Kidney (tissue), 14 donors: ENCODE measurements around the gene YJU2. TPM values are rescaled to one million over a fixed set of nuclear protein-coding genes. Genes with fewer than 3 reads are reported as not detected.
"Not testable (repeated sequence)": the region's sequence is repeated elsewhere in the genome, so short reads cannot be mapped to it uniquely, and the experiment has no call there.

Source experiments
- DNase-seq, 5 donors: peaks; one replicate each; pipeline ENCODE4 v3.0.0-alpha.2; 2013 to 2020
- FAIRE-seq: peaks from 2 replicates; lab custom pipeline; 2012; peaks lifted over from hg19 to GRCh38; lab: Jason Lieb, UNC
- H3K27ac ChIP-seq, 2 donors: one replicate each; pipeline ENCODE4 v1.7.0; 2013; ENCODE audit warnings: low read depth in 2 of 2, low read length in 2 of 2, inconsistent platforms in 1 of 2
- H3K27me3 ChIP-seq: one replicate; pipeline ENCODE4 v1.7.1; 2013; ENCODE audit warnings: low read length, inconsistent platforms; ENCODE audit not compliant: control insufficient read depth, insufficient read depth
- H3K36me3 ChIP-seq, 3 donors: one replicate each; pipeline versions ENCODE4 v1.7.0 to v1.7.1; 2013; ENCODE audit warnings: low read length in 3 of 3, control low read depth in 1 of 3, inconsistent platforms in 1 of 3; ENCODE audit not compliant: insufficient read depth in 3 of 3, control insufficient read depth in 2 of 3
- H3K4me1 ChIP-seq, 3 donors: one replicate each; pipeline versions ENCODE4 v1.7.0 to v1.7.1; 2013; ENCODE audit warnings: low read length in 3 of 3, inconsistent platforms in 1 of 3, low read depth in 1 of 3; ENCODE audit not compliant: control insufficient read depth in 2 of 3, insufficient read depth in 2 of 3
- H3K4me3 ChIP-seq, 3 donors: one replicate each; pipeline versions ENCODE4 v1.7.0 to v1.8.1; 2013; ENCODE audit warnings: low read length in 3 of 3, control low read depth in 1 of 3, inconsistent platforms in 1 of 3
- H3K9ac ChIP-seq, 3 donors: one replicate each; pipeline versions ENCODE4 v1.7.0 to v1.7.1; 2013; ENCODE audit warnings: low read length in 3 of 3, control low read depth in 1 of 3, inconsistent platforms in 1 of 3
- H3K9me3 ChIP-seq, 3 donors: one replicate each; pipeline versions ENCODE4 v1.7.0 to v1.7.1; 2013; ENCODE audit warnings: low read length in 3 of 3, control low read depth in 1 of 3, inconsistent platforms in 1 of 3; ENCODE audit not compliant: control insufficient read depth in 2 of 3, insufficient read depth in 1 of 3
- intact Hi-C: fragments of 100-400 bp; cut with DNase I; formaldehyde crosslinking; loops from one replicate; pipeline ENCODE4 v1.11.1; 2022
- polyA plus RNA-seq: library from polyadenylated mRNA; stranded (reverse); fragments of 350-450 nt; fragmentation: Illumina TruSeq; extraction: RNeasy Lipid Tissue Mini Kit (QIAGEN cat#74804); gene quantifications from one replicate; pipeline ENCODE4 v1.2.3, GENCODE V29; 2014; ENCODE audit warnings: low read depth, low replicate concordance; ENCODE audit not compliant: insufficient read depth
- total RNA-seq: library from RNA; stranded (reverse); fragmentation: NEBNext Ultra II Directional; extraction: Animal tissue kit (Norgen Biotek cat#: 25700); gene quantifications from one replicate; pipeline ENCODE4 v1.2.1, GENCODE V29; 2021
- TF ChIP-seq, protein P1 (sequence below): IDR thresholded peaks from 3 replicates; pipeline ENCODE4 v1.5.1; 2012; ENCODE audit warnings: mild to moderate bottlenecking, moderate library complexity, borderline replicate concordance; ENCODE audit not compliant: insufficient read depth; ENCODE audit errors: extremely low read depth
- donor health status: control.
- donor health status: control.
- donor health status: control.
- donor health status: control.
- donor health status: control.
- donor health status: DM: yes; HTN: yes; CAD: no.
- donor health status: Normal renal cell carcinoma (clear cell type).

YJU2 gene
- total and polyA plus RNA-seq, 2 donors from 2014 or later, result 22.5 to 26.0 TPM

DNA sequence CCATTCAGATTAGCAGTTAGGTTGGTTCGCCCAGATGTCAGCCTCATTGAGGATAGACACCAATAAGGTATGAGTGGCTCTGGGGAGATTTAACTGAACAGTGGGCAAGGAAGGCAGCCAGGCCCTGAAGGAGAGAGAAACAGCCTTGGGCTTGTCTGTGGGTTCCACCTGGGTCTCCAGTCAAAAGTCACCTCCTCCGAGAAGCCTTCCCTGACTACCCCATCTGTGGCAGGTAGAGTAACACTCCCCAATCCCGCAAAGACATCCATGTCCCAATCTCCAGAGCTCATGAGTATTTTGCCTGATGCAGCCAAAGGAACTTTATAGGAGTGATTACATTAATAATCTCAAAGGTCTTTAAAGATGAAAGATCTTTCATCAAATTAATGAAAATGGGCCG, 8.0 kb upstream of the YJU2 start:
- TF ChIP-seq, protein P1, sequence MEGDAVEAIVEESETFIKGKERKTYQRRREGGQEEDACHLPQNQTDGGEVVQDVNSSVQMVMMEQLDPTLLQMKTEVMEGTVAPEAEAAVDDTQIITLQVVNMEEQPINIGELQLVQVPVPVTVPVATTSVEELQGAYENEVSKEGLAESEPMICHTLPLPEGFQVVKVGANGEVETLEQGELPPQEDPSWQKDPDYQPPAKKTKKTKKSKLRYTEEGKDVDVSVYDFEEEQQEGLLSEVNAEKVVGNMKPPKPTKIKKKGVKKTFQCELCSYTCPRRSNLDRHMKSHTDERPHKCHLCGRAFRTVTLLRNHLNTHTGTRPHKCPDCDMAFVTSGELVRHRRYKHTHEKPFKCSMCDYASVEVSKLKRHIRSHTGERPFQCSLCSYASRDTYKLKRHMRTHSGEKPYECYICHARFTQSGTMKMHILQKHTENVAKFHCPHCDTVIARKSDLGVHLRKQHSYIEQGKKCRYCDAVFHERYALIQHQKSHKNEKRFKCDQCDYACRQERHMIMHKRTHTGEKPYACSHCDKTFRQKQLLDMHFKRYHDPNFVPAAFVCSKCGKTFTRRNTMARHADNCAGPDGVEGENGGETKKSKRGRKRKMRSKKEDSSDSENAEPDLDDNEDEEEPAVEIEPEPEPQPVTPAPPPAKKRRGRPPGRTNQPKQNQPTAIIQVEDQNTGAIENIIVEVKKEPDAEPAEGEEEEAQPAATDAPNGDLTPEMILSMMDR, result no peak
- intact Hi-C loops, result no loop called here
- FAIRE-seq, result no peak

DNA sequence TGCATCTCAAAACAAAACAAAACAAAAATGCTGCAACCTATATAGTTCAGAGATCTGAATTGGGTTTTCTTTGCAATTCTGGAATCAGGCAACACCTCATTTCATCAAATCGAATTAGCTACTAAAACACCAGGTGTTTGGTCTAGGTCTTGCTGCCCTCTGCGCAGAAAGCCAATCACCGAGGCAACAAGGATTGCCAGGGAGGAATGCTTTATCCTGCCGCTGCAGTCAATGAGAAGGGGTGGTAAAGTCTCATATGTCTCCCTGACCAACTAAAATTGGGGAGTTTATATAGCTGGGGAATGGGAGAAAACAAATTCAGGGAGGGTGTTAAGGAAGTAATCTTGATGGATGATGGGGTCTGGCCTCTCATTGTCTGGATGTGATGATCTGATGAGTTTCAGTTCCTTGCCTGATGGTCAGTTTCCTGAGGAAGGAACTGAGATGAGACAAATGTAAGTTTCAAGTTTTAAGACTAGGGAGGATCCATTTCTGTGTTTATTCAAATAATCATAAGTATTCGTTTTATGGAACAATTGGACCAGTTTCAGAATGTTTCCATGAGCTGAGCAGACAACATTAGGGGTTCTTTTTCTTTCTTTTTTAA, 5.0 kb upstream of the YJU2 start:
- no peaks in the 10 kb centered on the region for H3K27me3 ChIP-seq
- H3K9me3 ChIP-seq, result no peaks in the 10 kb centered on the region
- H3K4me1 ChIP-seq, result peaks cover 0 to 4% (median 3%) of the 10 kb centered on the region in 3 donors
- H3K36me3 ChIP-seq, result no peaks in the 10 kb centered on the region
- no peak overlapping the region for H3K27ac ChIP-seq
- FAIRE-seq (no peak), DNase-seq (no peak)
- H3K9ac ChIP-seq, result no peak overlapping the region
- no peak overlapping the region for H3K4me3 ChIP-seq
- intact Hi-C loops, result no loop called here
- TF ChIP-seq, protein P1, result no peak

More for the DNA sequence above, 8.0 kb upstream of the YJU2 start:
- Histone ChIP-seq H3K27me3 (no peaks in the 10 kb centered on the region), H3K27ac (no peak overlapping the region), H3K9me3 (no peaks in the 10 kb centered on the region), H3K9ac (no peak overlapping the region), H3K4me1 (no peaks in the 10 kb centered on the region), H3K36me3 (no peaks in the 10 kb centered on the region), H3K4me3 (no peak overlapping the region)
- DNase-seq, result no peak

DNA sequence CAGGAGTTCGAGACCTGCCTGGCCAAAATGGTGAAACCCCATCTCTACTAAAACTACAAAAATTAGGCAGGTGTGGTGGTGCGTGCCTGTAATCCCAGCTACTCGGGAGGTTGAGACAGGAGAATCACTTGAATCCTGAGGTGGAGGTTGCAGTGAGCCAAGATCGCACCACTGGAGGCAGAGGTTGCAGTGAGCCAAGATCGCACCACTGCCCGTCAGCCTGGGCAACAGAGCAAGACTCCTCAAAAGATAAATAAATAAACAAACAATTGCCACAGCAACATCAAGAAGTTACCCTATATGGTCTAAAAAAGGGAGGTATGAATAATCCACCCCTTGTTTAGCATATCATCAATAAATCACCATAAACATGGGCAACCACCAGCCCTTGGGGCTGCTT, 942 bp upstream of the YJU2 start:
- H3K27me3 ChIP-seq, intact Hi-C loops, DNase-seq, H3K9me3 ChIP-seq, H3K4me1 ChIP-seq, H3K9ac ChIP-seq, FAIRE-seq, H3K27ac ChIP-seq: not testable (repeated sequence)
- H3K36me3 ChIP-seq, result peaks cover 2 to 14% (median 11%) of the 10 kb centered on the region in 3 donors
- peak overlapping the region in 1 of 3 donors; percentile 95 for H3K4me3 ChIP-seq

DNA sequence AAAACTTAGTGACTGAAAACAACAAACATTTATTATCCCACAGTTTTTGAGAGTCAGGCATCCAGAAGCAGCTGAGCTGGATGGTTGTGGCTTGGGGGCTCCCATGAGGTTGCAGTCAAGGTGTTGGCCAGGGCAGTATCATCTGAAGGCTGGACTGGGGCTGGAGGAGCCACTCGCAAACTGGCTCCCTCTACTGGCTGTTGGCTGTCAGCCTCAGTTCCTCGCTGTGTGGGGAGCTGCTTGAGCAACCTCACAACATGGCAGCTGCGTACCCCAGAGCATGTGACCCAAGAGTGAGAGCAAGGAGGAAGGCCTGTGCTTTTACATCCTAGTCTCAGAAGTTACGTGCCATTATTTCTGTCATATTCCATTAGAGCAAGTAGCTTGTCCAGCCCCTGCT, 9.7 kb downstream of the YJU2 start:
- Histone ChIP-seq H3K9me3 (peaks cover 0 to 4% (median 0%) of the 10 kb centered on the region in 3 donors), H3K4me3 (no peak overlapping the region), H3K9ac (no peak overlapping the region), H3K4me1 (no peaks in the 10 kb centered on the region), H3K27me3 (no peaks in the 10 kb centered on the region), H3K27ac (no peak overlapping the region), H3K36me3 (peaks cover 9 to 41% (median 32%) of the 10 kb centered on the region in 3 donors)
- DNase-seq (no peak), FAIRE-seq (no peak)
- TF ChIP-seq, protein P1, result no peak
- intact Hi-C loops, result no loop called here
